Femur (tissue), 1 donor: ENCODE results near the gene NIPBL.
"Not testable (repeated sequence)": the region's sequence is repeated elsewhere in the genome, so short reads cannot be mapped to it uniquely, and the experiment has no call there.

Experiments
- DNase-seq: peaks from one replicate; pipeline ENCODE4 v3.0.0-alpha.2; 2017

NIPBL gene

DNA sequence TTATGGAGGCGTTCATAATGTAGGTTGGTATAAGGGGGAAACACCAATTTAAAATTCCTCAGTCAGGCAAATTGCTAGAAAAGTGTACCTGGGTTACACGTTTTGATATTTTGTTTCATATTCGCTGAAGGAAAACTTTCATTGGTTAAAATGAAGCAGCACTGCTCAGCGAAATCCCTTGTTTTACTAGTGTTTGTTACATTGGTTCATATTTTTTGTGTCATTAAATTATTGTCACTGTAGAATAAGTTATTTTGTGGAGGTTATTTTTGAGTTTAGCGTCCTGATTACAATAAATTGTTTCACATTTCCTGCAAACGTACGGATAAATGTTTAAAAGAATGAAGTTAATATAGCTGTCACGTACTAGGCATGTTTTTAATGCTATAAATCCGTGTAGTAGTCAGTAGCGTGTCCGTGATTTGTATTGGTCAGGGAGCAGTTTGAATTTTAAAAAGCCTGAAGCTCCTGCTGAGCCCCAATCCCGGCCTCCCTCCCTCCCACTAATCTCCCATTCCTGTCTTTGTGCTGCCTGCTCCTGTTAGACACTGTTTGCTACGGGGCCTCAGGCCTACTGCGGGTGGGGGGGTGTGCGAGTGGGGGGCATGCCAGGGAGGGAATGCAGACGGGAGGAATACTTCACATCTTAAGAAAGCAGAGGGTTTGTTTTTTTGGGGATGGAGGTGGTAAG lies 2.0 kb downstream of the NIPBL start:
- peak; percentile 60 for DNase-seq

DNA sequence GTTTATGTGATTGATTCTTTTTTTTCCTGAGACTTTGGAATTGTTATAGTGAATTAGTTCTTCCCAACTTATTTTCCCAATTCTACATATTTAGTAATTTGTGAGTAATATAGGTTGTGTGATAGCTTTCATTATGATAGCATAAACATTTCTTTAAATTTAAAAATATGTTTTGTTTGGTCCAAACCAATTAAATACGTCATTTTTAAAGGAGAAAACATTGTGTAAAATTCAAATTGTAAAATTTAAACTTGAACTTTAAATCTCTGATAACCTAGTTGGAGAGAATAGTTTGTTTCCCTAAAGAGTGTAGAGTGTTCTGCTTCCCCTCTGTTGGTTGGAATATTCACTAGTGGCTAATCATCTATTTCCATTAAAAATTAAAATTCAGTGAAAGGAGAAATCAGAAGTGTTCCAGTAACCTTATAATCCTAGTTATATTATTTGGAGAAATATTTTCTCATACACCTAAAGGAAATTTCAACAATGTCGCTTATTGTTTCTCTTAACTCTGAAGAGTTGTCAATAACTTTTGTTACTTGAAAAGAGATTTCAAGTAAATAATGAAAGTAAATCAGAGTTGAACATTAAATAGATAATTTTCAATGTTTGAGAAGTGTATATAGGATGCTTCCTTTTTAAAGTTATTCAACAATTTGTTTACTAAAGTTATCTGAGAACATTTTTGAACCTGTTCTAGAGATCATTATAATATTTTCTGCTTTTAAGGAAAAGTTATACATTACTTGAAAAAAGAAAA lies 2.9 kb downstream of the NIPBL start:
- no peak for DNase-seq

DNA sequence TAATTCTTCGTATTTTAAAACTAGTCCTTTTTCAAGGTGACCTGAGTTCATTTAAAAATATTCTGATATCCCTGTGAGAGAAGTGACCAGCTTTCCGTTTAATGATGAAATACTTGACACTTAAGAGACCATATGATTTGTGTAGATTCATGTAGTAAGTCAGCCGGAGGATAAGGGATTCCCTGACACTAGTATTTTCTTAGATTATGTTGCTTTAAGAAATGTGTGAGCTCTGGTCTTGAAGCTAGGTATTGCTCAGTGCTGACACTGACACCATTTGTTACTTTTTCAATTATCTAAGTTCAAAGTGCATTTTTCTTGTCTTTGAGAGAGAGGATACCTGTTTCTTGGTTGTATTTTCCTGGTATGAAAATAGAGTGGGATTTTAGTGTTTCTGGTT lies 4.2 kb downstream of the NIPBL start:
- DNase-seq = no peak

DNA sequence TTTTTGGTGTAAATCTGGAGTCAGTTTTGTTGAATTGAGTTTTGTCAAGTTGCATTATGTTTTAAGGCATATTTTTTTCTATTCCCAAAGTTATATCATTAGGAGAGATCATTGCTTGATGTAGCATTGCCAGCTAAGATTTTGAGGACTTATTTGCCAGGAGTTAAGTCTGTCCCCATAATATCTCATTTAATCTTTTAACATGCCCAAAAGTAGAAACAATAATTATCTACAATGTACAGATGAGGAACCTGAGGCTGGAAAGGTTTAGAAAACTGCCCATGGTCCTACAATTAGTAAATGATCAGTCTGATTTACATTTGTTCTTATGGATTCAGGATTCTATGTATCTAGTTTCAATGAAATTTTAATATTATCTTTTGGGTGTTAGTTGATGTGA lies 4.7 kb downstream of the NIPBL start:
- no peak for DNase-seq

DNA sequence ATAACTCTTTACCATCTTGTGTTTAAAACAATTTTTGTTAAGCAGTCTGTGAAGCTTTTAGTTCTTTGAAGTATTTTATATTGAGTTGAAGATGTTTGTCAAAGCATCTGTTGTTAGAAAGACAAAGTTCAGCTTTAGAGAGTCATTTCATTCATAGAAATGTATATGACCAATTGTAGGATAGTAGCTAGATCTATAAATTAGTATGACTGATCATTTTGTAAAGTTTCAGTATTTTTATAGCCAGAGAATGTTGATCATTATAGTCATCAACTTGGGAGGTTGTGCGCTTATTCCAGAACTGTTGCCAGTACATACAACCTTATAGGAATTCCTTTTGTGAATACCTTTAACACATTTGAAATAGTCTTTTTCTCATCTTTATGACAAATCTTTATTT lies 5.2 kb downstream of the NIPBL start:
- DNase-seq = no peak

DNA sequence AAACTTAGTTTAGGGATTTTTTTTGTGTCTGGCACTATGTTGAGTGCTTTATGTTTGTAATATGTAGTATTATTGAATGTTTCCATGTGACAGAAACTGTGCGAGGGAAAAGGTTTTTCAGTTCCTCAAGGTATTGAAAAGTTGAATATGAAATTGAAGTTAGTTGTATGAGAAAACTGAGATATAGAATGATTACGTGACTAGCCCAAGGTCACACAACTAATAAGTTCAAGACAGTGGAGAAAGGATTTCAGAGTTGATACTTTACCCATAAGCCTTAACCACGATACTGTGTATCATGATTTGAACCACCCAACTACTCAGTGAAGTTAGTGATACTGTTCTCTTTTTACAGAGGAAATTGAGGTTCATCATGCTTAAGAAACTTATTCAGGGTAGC lies 5.7 kb downstream of the NIPBL start:
- no peak for DNase-seq

DNA sequence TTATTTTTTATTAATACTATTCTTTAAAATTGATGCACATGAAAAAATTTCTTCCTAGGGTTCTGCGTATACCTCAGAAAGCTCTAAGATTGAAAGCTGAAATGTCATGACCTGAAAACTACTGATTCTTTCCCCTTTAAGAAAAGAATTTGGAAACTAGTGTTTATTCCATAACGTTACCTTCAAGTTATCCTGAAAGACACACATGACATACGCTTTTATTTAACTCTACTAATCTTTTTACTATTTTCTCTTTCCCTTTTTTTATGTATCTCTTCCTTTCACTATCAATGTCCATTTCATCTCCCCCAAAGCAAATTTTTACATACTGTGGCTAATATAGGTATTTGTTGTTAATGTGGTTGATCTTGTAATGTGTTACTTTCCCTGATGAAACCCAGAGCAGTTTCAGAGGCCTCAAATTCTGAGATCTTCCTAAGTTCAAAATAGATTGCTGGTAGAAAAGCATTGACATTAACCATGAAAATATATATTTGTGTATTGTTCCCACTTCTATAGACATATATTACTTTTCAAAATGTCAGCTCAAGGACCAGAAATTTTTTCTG lies 7.4 kb downstream of the NIPBL start:
- no peak for DNase-seq

DNA sequence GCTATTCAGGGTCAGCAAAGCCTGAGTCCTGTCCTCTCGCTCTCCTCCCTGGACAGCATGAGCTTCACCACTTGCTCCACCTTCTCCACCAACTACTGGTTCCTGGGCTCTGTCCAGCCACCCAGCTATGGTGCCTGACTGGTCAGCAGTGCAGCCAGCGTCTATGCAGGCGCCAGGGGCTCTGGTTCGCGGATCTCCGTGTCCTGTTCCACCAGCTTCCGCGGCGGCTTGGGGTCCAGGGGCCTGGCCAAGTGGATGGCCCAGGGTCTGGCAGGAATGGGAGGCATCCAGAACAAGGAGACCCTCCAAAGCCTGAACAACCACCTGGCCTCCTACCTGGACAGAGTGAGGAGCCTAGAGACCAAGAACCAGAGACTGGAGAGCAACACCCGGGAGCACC lies 8.6 kb downstream of the NIPBL start:
- DNase-seq = no peak

DNA sequence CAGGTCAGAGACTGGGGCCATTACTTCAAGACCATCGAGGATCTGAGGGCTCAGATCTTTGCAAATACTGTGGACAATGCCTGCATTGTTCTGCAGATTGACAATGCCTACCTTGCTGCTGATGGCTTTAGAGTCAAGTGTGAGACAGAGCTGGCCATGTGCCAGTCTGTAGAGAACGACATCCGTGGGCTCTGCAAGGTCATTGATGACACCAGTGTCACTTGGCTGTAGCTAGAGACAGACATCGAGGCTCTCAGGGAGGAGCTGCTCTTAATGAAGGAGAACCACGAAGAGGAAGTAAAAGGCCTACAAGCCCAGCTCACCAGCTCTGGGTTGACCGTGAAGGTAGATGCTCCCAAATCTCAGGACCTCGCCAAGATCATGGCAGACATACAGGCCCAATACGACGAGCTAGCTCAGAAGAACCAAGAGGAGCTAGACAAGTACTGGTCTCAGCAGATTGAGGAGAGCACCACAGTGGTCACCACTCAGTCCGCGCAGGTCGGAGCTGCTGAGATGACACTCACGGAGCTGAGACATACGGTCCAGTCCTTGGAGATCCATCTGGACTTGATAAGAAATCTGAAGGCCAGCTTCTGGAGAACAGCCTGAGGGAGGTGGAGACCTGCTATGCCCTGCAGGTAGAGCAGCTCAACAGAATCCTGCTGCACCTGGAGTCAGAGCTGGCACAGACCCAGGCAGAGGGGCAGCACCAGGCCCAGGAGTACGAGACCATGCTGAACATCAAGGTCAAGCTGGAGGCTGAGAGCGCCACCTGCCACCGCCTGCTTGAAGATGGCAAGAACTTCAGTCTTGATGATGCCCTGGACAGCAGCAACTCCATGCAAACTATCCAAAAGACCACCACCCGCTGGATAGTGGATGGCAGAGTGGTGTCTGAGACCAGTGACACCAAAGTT lies 9.3 kb downstream of the NIPBL start:
- DNase-seq = no peak

DNA sequence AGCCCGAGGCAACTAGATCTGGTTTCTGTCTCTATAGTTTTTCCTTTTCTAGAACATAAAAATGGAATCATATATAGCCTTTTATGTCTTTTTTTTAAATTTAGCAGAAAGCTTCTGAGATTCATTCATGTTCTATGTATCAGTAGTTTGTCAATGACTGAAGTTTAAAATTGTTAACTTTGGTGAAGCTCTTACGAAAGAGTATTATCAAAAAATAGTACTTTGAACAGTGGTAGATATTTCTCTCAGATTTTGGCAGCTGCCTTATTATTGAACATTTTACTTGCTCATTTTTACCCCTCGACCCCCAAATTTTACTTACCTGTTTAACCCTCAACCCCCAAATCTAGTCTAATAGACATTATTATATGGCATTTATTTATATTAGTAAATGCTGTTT lies 10.2 kb downstream of the NIPBL start:
- no peak for DNase-seq

DNA sequence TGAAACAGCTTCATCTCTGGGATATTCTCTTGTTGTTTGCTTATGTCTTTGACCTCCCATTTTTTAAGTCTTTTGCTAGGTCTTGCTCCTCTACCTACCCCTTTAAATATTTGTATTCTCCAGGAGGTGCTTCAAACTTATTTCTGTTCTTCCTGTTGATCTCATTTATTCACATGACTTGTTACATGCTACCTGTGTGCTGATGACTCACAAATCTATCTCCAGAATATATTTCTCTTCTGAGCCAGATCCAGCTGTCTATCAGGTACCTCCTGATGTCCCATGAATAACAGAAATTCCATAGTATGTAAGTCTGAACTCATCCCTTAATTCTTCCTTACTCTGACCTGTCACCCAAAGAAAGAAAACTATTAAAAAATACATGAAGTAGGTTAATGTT lies 11.0 kb downstream of the NIPBL start:
- no peak for DNase-seq

DNA sequence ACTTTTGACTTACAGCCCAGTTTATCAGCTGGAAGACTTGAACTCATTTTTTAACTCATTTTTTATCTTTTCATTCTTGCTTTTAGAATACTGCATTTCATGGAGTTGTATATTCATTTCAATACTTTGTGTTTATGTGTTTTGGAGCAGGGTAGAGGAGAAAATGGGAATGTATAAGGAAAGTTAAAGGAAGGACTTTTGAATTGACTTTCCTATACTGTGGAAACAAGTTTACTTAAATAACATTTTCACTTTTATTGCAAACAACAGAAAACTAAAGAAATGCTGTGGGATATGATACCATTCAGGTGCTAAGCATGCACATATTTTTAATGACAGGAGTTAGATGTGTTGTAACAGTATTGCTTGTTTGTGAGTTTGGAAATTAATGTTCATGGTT lies 11.7 kb downstream of the NIPBL start:
- DNase-seq = no peak

DNA sequence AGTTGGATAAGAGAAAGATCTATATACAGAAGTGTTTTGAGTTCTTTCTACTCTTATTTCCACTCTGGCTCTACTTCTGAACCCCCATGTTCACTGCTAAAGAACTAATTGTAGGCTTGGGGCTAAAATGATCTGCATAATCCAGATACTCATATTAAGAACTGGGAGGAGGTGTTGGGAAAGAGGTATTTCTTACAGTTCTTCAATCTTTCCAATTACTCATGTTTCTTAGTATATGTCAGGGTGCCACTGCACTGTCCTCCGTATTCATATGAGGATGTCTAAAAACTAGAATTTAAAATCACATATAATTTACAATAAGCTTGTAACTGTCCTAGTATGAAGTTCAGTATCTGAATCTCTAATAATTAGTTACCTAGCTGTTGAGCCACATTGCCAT lies 12.7 kb downstream of the NIPBL start:
- DNase-seq = no peak

DNA sequence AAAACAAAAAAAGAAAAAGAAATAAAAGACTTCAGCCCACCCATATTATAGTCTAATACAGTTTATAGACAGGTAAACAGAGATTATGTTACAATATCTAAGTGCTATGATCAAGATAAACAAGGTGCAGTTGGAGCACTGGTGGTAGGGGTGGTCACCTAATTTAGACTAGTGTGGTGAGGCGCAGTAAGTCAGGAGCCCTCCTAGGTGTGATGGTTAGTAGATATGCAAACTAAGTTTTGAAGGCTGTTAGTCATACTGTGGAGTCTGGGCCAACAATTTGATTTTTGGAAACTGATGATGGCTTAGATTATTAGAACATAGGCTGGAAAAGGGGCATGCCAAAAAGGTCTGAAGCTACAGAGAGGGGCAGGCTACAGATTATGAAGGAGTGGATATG lies 14.7 kb downstream of the NIPBL start:
- no peak for DNase-seq

DNA sequence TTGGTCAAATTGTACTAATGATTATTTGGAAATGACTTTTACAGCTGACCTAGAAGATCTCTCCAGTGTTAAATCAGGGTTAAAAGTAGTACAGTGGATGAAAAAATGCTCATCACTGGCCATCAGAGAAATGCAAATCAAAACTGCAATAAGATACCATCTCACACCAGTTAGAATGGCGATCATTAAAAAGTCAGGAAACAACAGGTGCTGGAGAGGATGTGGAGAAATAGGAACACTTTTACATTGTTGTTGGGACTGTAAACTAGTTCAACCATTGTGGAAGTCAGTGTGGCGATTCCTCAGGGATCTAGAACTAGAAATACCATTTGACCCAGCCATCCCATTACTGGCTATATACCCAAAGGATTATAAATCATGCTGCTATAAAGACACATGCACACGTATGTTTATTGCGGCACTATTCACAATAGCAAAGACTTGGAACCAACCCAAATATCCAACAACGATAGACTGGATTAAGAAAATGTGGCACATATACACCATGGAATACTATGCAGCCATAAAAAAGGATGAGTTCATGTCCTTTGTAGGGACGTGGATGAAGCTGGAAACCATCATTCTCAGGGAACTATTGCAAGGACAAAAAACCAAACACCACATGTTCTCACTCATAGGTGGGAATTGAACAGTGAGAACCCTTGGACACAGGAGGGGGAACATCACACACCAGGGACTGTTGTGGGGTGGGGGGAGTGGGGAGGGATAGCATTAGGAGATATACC lies 15.7 kb downstream of the NIPBL start:
- not testable (repeated sequence) for DNase-seq

DNA sequence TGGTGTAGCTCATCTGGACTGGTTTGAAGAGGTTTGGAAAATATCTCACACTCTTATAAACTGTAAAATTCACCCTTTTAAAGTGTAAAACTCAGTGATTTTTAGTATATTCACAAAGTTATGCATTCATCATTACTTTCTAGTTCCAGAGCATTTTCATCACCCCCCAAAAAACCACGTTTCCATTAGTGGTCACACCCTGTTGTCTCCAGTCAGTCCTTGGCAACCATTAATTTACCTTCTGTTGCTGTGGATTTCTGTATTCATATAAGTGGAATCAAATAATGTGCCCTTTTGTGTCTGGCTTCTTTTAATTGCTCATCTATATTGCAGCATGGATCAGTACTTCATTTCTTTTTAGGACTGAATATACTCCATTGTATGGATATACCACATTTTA lies 18.4 kb downstream of the NIPBL start:
- DNase-seq = no peak

DNA sequence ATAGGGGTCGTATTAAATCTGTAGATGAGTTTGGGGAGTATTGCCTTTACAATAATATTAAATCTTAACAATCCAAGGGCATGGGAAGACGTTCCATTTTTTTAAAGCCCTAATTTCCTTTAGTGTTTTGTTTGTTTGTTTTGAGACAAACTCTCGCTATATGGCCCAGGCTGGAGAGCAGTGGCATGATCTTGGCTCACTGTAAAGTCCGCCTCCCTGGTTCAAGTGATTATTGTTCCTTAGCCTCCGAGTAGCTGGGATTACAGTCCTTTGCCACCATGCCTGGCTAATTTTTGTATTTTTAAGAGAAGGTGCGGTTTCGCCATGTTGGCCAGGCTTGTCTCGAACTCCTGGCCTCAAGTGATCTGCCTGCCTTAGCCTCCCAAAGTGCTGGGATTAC lies 19.9 kb downstream of the NIPBL start:
- DNase-seq = no peak

DNA sequence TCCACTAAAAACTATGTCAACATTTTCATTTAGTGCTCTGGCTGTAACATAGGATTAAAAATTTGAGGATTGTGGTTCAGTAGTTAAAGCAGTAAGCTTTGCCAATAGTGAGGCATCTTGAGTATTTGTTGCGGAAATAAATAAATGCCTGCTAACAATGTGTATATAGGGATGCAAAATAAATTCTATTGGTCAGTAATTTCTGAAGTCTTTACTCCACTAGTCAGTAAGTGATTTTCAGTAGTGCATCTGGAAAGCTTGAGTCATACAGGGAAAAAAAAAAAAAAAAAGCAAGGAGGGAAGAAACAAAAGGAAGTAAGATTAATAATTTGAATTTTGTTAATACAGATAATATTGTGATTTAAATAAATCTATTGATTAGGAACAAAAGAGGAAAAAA lies 21.0 kb downstream of the NIPBL start:
- DNase-seq = no peak

DNA sequence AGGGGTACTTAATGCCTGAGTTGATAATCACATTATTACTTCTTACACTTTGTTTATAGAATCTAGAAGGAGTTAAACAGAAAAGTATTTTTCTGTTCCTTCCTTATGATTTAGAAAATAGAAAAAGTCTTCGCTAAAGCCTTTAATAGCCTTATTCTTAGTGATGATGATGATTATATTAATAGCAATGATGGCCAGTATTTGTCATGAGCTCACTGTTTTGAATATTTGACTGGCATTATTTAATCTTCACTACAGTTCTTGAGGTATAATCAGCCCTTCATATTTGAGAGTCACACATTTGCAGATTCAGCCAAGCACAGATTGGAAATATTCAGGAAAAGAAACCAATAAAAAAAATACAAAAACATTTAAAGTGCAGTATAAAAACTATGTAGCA lies 23.3 kb downstream of the NIPBL start:
- DNase-seq = no peak

DNA sequence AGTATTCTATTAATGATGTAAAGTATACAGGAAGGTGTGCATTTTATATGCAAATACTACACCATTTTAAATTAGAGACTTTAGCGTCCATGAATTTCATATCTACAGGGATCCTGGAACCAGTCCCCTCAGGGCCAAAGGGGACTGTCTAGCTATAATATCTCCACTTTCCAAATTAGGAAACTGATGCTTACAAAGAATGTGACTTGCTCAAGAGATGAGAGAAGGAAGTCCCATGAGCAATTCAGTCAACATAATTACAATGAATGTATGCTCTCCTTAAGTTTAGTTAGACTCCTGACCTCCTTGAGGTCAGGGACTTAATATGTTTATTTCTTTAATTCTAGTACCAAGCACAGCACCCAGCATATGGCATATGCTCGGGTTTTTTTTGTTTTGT lies 23.7 kb downstream of the NIPBL start:
- DNase-seq = no peak

DNA sequence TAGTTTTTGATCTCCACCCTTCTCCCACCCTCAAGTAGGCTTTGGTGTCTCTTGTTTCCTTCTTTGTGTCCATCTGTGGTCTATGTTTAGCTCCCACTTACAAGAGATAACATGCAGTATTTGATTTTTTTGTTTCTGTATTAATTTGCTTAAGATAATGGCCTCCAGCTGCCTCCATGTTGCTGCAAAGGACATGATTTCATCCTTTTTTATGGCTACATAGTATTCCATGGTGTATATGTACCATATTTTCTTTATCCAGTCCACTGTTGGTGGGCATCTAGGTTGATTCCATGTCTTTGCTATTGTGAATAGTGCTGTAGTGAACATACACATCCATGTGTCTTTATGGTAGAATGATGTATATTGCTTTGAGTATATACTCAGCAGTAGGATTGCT lies 24.5 kb downstream of the NIPBL start:
- DNase-seq = not testable (repeated sequence)

DNA sequence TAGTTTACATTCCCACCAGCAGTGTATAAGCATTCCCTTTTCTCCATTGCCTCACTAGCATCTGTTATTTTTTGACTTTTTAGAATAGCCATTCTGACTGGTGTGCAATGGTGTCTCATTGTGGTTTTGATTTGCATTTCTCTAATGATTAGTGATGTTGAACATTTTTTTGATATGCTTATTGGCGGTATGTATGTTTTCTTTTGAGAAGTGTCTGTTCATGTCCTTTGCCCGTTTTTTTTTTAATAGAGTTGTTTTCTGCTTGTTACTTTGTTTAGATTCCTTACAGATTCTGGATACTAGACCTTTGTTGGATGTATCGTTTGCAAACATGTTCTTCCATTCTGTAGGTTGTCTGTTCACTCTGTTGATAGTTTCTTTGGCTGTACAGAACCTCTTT lies 25.3 kb downstream of the NIPBL start:
- no peak for DNase-seq

DNA sequence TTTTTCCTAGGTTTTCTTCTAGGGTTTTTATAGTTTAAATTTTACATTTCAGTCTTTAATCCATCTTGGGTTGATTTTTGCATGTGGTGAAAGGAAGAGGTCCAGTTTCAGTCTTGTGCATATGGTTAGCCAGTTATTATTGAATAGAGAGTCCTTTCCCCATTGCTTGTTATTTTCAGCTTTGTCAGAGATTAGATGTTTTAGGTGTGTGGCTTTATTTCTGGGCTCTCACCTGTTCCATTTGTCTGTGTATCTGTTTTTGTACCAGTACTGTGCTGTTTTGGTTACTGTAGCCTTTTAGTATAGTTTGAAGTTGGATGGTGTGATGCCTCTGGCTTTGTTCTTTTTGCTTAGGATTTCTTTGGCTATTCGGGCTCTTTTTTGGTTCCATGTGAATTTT lies 25.8 kb downstream of the NIPBL start:
- no peak for DNase-seq
